GM23338 (cell line): ENCODE measurements around the gene RPS6KA5. TPM values are rescaled to one million over a fixed set of nuclear protein-coding genes. Genes with fewer than 3 reads are reported as not detected.

ENCODE experiments used
- ATAC-seq: fragments of 200-7000 bp; cut with Tn5 transposase; 3 replicates; pipeline ENCODE4 v1.9.1; 2020
- DNase-seq: peaks from one replicate; pipeline ENCODE4 v3.0.0-alpha.2; 2015; ENCODE audit warnings: low spot score
- H2AFZ ChIP-seq: fragments of 200-600 bp; sonication (generic); 2 replicates; pipeline ENCODE4 v1.8.0; 2016; ENCODE audit warnings: antibody characterized with exemption, mild to moderate bottlenecking, moderate library complexity
- H3F3A ChIP-seq: fragments of 200-600 bp; sonication (generic); replicated peaks from 2 replicates; pipeline ENCODE4 v1.8.0; 2017; ENCODE audit warnings: antibody characterized with exemption, mixed run types, low read depth
- H3K27ac ChIP-seq: fragments of 200-600 bp; sonication (generic); 2 replicates; pipeline ENCODE4 v1.6.1; 2016; ENCODE audit warnings: low read depth
- H3K27me3 ChIP-seq: fragments of 200-600 bp; sonication (generic); 2 replicates; pipeline ENCODE4 v1.8.0; 2016; ENCODE audit warnings: mild to moderate bottlenecking, mixed run types, moderate library complexity; ENCODE audit not compliant: insufficient read depth
- H3K36me3 ChIP-seq: fragments of 200-600 bp; sonication (generic); 2 replicates; pipeline ENCODE4 v1.8.0; 2016; ENCODE audit warnings: mild to moderate bottlenecking; ENCODE audit not compliant: insufficient read depth
- H3K4me1 ChIP-seq: fragments of 200-600 bp; sonication (generic); 2 replicates; pipeline ENCODE4 v1.8.0; 2016; ENCODE audit warnings: mild to moderate bottlenecking, moderate library complexity; ENCODE audit not compliant: insufficient read depth
- H3K4me2 ChIP-seq: fragments of 200-600 bp; sonication (generic); 2 replicates; pipeline ENCODE4 v1.7.1; 2017; ENCODE audit warnings: mixed run types
- H3K4me3 ChIP-seq: fragments of 200-600 bp; sonication (generic); 2 replicates; pipeline ENCODE4 v1.6.1; 2016; ENCODE audit warnings: mixed run types
- H3K79me2 ChIP-seq: fragments of 200-600 bp; sonication (generic); replicated peaks from 2 replicates; pipeline ENCODE4 v1.8.0; 2017; ENCODE audit warnings: mild to moderate bottlenecking; ENCODE audit not compliant: insufficient read depth
- H3K9me2 ChIP-seq: fragments of 200-600 bp; sonication (generic); 2 replicates; pipeline ENCODE4 v1.8.0; 2017; ENCODE audit not compliant: insufficient read depth
- H4K20me1 ChIP-seq: fragments of 200-600 bp; sonication (generic); replicated peaks from 2 replicates; pipeline ENCODE4 v1.8.0; 2017; ENCODE audit warnings: mild to moderate bottlenecking; ENCODE audit not compliant: insufficient read depth
- H3K27ac Mint-ChIP-seq: 2 replicates; pipeline ENCODE4 v1.8.0; 2020; ENCODE audit warnings: inconsistent platforms, mild to moderate bottlenecking, moderate library complexity, mixed read lengths
- H3K27me3 Mint-ChIP-seq: 3 replicates; pipeline ENCODE4 v1.8.0; 2022; ENCODE audit warnings: low read depth, mild to moderate bottlenecking, moderate library complexity, mixed read lengths, inconsistent platforms; ENCODE audit not compliant: insufficient read depth, poor library complexity
- H3K36me3 Mint-ChIP-seq: 3 replicates; pipeline ENCODE4 v1.8.0; 2021; ENCODE audit warnings: low read depth, mild to moderate bottlenecking, inconsistent platforms, moderate library complexity, mixed read lengths
- H3K4me1 Mint-ChIP-seq: 3 replicates; pipeline ENCODE4 v1.8.0; 2020; ENCODE audit warnings: mild to moderate bottlenecking, inconsistent platforms, mixed read lengths
- H3K4me3 Mint-ChIP-seq: 3 replicates; pipeline ENCODE4 v1.8.0; 2021; ENCODE audit warnings: moderate library complexity, mild to moderate bottlenecking, inconsistent platforms, mixed read lengths
- H3K9me3 Mint-ChIP-seq: 3 replicates; pipeline ENCODE4 v1.8.0; 2020; ENCODE audit warnings: moderate library complexity, mild to moderate bottlenecking, inconsistent platforms, mixed read lengths
- CREB1 ChIP-seq: fragments of 250-450 bp; sonication (Bioruptor Pico); IDR thresholded peaks from 2 replicates; pipeline ENCODE4 v1.5.0; 2020; ENCODE audit warnings: low read depth, mild to moderate bottlenecking, moderate library complexity
- CTCF ChIP-seq, 2 experiments: fragments of 200-600 bp in 1 of 2; sonication (generic) in 1 of 2; conservative IDR thresholded peaks; 2 replicates each; pipeline versions ENCODE4 v1.5.1 to v1.6.1; 2016 to 2017; ENCODE audit warnings: antibody characterized with exemption in 2 of 2, low read depth in 2 of 2, mild to moderate bottlenecking in 2 of 2, moderate library complexity in 1 of 2
- EZH2 ChIP-seq: fragments of 200-600 bp; sonication (generic); IDR thresholded peaks from one replicate; pipeline ENCODE4 v1.8.0; 2017; ENCODE audit warnings: antibody characterized with exemption, mild to moderate bottlenecking, low read depth; ENCODE audit not compliant: unreplicated experiment
- EZH2phosphoT487 ChIP-seq: fragments of 200-600 bp; sonication (generic); IDR thresholded peaks from one replicate; pipeline ENCODE4 v1.8.1; 2018; ENCODE audit warnings: antibody characterized with exemption; ENCODE audit not compliant: unreplicated experiment
- JUNB ChIP-seq: IDR thresholded peaks from one replicate; pipeline ENCODE4 v1.6.1; 2016; ENCODE audit warnings: antibody characterized with exemption; ENCODE audit not compliant: unreplicated experiment
- POLR2AphosphoS5 ChIP-seq: IDR thresholded peaks from 2 replicates; pipeline ENCODE4 v1.6.1; 2016; ENCODE audit warnings: antibody characterized with exemption, low read depth
- REST ChIP-seq: IDR thresholded peaks from one replicate; pipeline ENCODE4 v1.6.1; 2018; ENCODE audit warnings: antibody characterized with exemption; ENCODE audit not compliant: unreplicated experiment
- STAT1 ChIP-seq: IDR thresholded peaks from one replicate; pipeline ENCODE4 v1.6.1; 2016; ENCODE audit warnings: antibody characterized with exemption; ENCODE audit not compliant: unreplicated experiment
- ZNF114 ChIP-seq: fragments of 250-450 bp; sonication (Bioruptor Pico); IDR thresholded peaks from 2 replicates; pipeline ENCODE4 v1.5.0; 2020; ENCODE audit warnings: mild to moderate bottlenecking, moderate library complexity
- ZNF331 ChIP-seq: fragments of 250-450 bp; sonication (Bioruptor Pico); IDR thresholded peaks from 2 replicates; pipeline ENCODE4 v1.5.0; 2020; ENCODE audit warnings: low read depth, mild to moderate bottlenecking, moderate library complexity
- polyA plus RNA-seq: library from polyadenylated mRNA; unstranded; fragments of >200 nt; fragmentation: Nextera tagmentation; extraction: Ambion mirVana; gene quantifications from 2 replicates; pipeline ENCODE4 v1.2.1, GENCODE V29; 2016
- total RNA-seq: library from RNA; depleted of rRNA; stranded (reverse); fragments of >200 nt; shearing (Covaris generic); gene quantifications from 2 replicates; pipeline ENCODE4 v1.2.3, GENCODE V29; 2014

The RPS6KA5 gene
- total and polyA plus RNA-seq, 2 experiments from 2014 or later, result 2.1 to 2.4 TPM

GRCh38 chr14:90810806-90811205, 249.6 kb downstream of the RPS6KA5 start:
- H4K20me1 ChIP-seq, result no peaks in the 10 kb centered on the region; the same call in 1 of the 2 replicates
- H3K27me3 Mint-ChIP-seq, result peaks cover 15% of the 10 kb centered on the region
- no peak overlapping the region for H2AFZ ChIP-seq
- ATAC-seq (no peak), DNase-seq (no peak)
- H3K4me3 ChIP-seq, result no peak overlapping the region
- no peak overlapping the region for H3K4me3 Mint-ChIP-seq
- H3K36me3 Mint-ChIP-seq, result no peaks in the 10 kb centered on the region
- no peaks in the 10 kb centered on the region for H3K9me3 Mint-ChIP-seq
- no peaks in the 10 kb centered on the region for H3K36me3 ChIP-seq
- peaks cover 9% of the 10 kb centered on the region for H3K27me3 ChIP-seq
- peaks cover 7% of the 10 kb centered on the region for H3K4me1 Mint-ChIP-seq
- TF ChIP-seq EZH2phosphoT487 (no peak), STAT1 (no peak), JUNB (no peak), CTCF (conservative IDR thresholded peaks at IDR 0.05; ENCODE audit: low read depth in 2 of 2) (no peak), POLR2AphosphoS5 (no peak), EZH2 (no peak), ZNF114 (CRISPR knock-in tag) (no peak), ZNF331 (no peak), REST (no peak), CREB1 (CRISPR knock-in tag) (no peak)
- no peaks in the 10 kb centered on the region for H3K9me2 ChIP-seq
- H3K27ac Mint-ChIP-seq, result no peak overlapping the region
- H3K4me1 ChIP-seq, result peaks cover 7% of the 10 kb centered on the region
- no peaks in the 10 kb centered on the region for H3F3A ChIP-seq
- no peak overlapping the region for H3K27ac ChIP-seq
- H3K4me2 ChIP-seq, result no peak overlapping the region
- peaks cover 3% of the 10 kb centered on the region for H3K79me2 ChIP-seq
